Nephron progenitor cell (in vitro differentiated cells): ENCODE results near the gene TMEM53.
A peak's percentile ranks its signal among the peaks of the same experiment; 100 is the strongest.

Source experiments
- DNase-seq: peaks from one replicate; pipeline ENCODE4 v3.0.0; 2021
- H3K27ac Mint-ChIP-seq: 2 replicates; pipeline ENCODE4 v1.8.0; 2021; ENCODE audit warnings: mild to moderate bottlenecking, moderate library complexity, mixed read lengths
- H3K27me3 Mint-ChIP-seq: 2 replicates; pipeline ENCODE4 v1.8.0; 2021; ENCODE audit warnings: mild to moderate bottlenecking, low read depth, mixed read lengths; ENCODE audit not compliant: poor library complexity
- H3K36me3 Mint-ChIP-seq: 2 replicates; pipeline ENCODE4 v1.8.0; 2021; ENCODE audit warnings: low read depth, mixed read lengths
- H3K4me1 Mint-ChIP-seq: 2 replicates; pipeline ENCODE4 v1.8.0; 2021; ENCODE audit warnings: mixed read lengths
- H3K4me3 Mint-ChIP-seq: 2 replicates; pipeline ENCODE4 v1.8.0; 2021; ENCODE audit warnings: mild to moderate bottlenecking, moderate library complexity, mixed read lengths
- H3K9me3 Mint-ChIP-seq: 2 replicates; pipeline ENCODE4 v1.8.0; 2021; ENCODE audit warnings: mild to moderate bottlenecking, moderate library complexity, mixed read lengths
- CTCF ChIP-seq: fragments of 200-600 bp; sonication (generic); IDR thresholded peaks from 2 replicates; pipeline ENCODE4 v1.5.0; 2021; ENCODE audit warnings: antibody characterized with exemption

The TMEM53 gene

GRCh38 chr1:44719318-44719717 lies 45.0 kb upstream of the TMEM53 start:
- Mint-ChIP-seq H3K9me3 (no peaks in the 10 kb centered on the region), H3K27ac (no peak overlapping the region), H3K4me1 (peaks cover 47% of the 10 kb centered on the region), H3K27me3 (peaks cover 7% of the 10 kb centered on the region), H3K36me3 (no peaks in the 10 kb centered on the region), H3K4me3 (no peak overlapping the region)
- DNase-seq, result no peak
- no peak for TF ChIP-seq CTCF

- TF ChIP-seq CTCF, result no peak
- H3K36me3 Mint-ChIP-seq, result no peaks in the 10 kb centered on the region
- no peak overlapping the region for H3K4me3 Mint-ChIP-seq
- no peak overlapping the region for H3K27ac Mint-ChIP-seq
- DNase-seq, result no peak
- no peaks in the 10 kb centered on the region for H3K9me3 Mint-ChIP-seq
- peaks cover 7% of the 10 kb centered on the region for H3K27me3 Mint-ChIP-seq
- H3K4me1 Mint-ChIP-seq, result peaks cover 46% of the 10 kb centered on the region
These were observed 43.8 kb upstream of the TMEM53 start for GRCh38 chr1:44718091-44718490.

GRCh38 chr1:44717653-44718052 lies 43.4 kb upstream of the TMEM53 start:
- Mint-ChIP-seq H3K4me3 (no peak overlapping the region), H3K27ac (no peak overlapping the region), H3K4me1 (peaks cover 42% of the 10 kb centered on the region), H3K27me3 (peaks cover 7% of the 10 kb centered on the region), H3K9me3 (no peaks in the 10 kb centered on the region), H3K36me3 (no peaks in the 10 kb centered on the region)
- no peak for DNase-seq
- no peak for TF ChIP-seq CTCF

GRCh38 chr1:44717156-44717555 lies 42.9 kb upstream of the TMEM53 start:
- no peak for DNase-seq
- peaks cover 7% of the 10 kb centered on the region for H3K27me3 Mint-ChIP-seq
- no peaks in the 10 kb centered on the region for H3K9me3 Mint-ChIP-seq
- H3K27ac Mint-ChIP-seq, result no peak overlapping the region
- TF ChIP-seq CTCF, result no peak
- H3K4me3 Mint-ChIP-seq, result no peak overlapping the region
- H3K4me1 Mint-ChIP-seq, result peaks cover 42% of the 10 kb centered on the region
- no peaks in the 10 kb centered on the region for H3K36me3 Mint-ChIP-seq

- Mint-ChIP-seq H3K4me3 (no peak overlapping the region), H3K9me3 (peaks cover 5% of the 10 kb centered on the region), H3K27ac (no peak overlapping the region), H3K36me3 (peaks cover 5% of the 10 kb centered on the region), H3K27me3 (peaks cover 10% of the 10 kb centered on the region), H3K4me1 (peaks cover 30% of the 10 kb centered on the region)
- TF ChIP-seq CTCF, result peak; percentile 94
- DNase-seq, result peak; percentile 69
These were observed 40.8 kb upstream of the TMEM53 start for GRCh38 chr1:44714944-44715571.

- peaks cover 5% of the 10 kb centered on the region for H3K9me3 Mint-ChIP-seq
- H3K4me1 Mint-ChIP-seq, result peaks cover 30% of the 10 kb centered on the region
- peaks cover 5% of the 10 kb centered on the region for H3K36me3 Mint-ChIP-seq
- no peak overlapping the region for H3K27ac Mint-ChIP-seq
- H3K4me3 Mint-ChIP-seq, result no peak overlapping the region
- H3K27me3 Mint-ChIP-seq, result peaks cover 10% of the 10 kb centered on the region
- DNase-seq, result no peak
- no peak for TF ChIP-seq CTCF
These were observed 40.3 kb upstream of the TMEM53 start for GRCh38 chr1:44714532-44714931.
